Measurements from ENCODE around the gene GALNT9. TPM values are rescaled to one million over a fixed set of nuclear protein-coding genes. Genes with fewer than 3 reads are reported as not detected.

The GALNT9 gene
- total RNA-seq, 4 donors from 2014 or later, result not detected

- Histone ChIP-seq H3K4me3 (no peak overlapping the region), H3K9me3 (peaks cover 0 to 13% (median 6%) of the 10 kb centered on the region in 3 donors), H3K36me3 (no peaks in the 10 kb centered on the region), H3K4me1 (no peaks in the 10 kb centered on the region), H3K27me3 (peaks cover 0 to 91% (median 6%) of the 10 kb centered on the region in 4 donors), H3K27ac (no peak overlapping the region)
- TF ChIP-seq, protein P1, sequence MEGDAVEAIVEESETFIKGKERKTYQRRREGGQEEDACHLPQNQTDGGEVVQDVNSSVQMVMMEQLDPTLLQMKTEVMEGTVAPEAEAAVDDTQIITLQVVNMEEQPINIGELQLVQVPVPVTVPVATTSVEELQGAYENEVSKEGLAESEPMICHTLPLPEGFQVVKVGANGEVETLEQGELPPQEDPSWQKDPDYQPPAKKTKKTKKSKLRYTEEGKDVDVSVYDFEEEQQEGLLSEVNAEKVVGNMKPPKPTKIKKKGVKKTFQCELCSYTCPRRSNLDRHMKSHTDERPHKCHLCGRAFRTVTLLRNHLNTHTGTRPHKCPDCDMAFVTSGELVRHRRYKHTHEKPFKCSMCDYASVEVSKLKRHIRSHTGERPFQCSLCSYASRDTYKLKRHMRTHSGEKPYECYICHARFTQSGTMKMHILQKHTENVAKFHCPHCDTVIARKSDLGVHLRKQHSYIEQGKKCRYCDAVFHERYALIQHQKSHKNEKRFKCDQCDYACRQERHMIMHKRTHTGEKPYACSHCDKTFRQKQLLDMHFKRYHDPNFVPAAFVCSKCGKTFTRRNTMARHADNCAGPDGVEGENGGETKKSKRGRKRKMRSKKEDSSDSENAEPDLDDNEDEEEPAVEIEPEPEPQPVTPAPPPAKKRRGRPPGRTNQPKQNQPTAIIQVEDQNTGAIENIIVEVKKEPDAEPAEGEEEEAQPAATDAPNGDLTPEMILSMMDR (IDR thresholded peaks at IDR 0.05), result no peak
- no peak for TF ChIP-seq POLR2A (IDR thresholded peaks at IDR 0.05)
- intact Hi-C loops (cut with DNase I), result no loop called here
- no peak for DNase-seq
- WGBS, 2 donors, result 67 to 84% methylated on average over 4 to 5 of the region's 28 CpGs
Observed at GRCh38 chr12:132374612-132375445, 45.4 kb upstream of the GALNT9 start.

- WGBS, 2 donors, result 40 to 48% methylated on average over 13 to 19 of the region's 28 CpGs
Observed at GRCh38 chr12:132373901-132374611, 44.7 kb upstream of the GALNT9 start.

GRCh38 chr12:132367852-132368251 is 38.5 kb upstream of the GALNT9 start:
- Histone ChIP-seq H3K27me3 (peaks cover 0 to 75% (median 0%) of the 10 kb centered on the region in 4 donors), H3K27ac (no peak overlapping the region), H3K9me3 (peaks cover 0 to 22% (median 6%) of the 10 kb centered on the region in 3 donors), H3K4me1 (no peaks in the 10 kb centered on the region), H3K4me3 (no peak overlapping the region), H3K36me3 (no peaks in the 10 kb centered on the region)
- TF ChIP-seq POLR2A (IDR thresholded peaks at IDR 0.05), result no peak
- TF ChIP-seq, protein P1 (IDR thresholded peaks at IDR 0.05), result no peak
- no peak for DNase-seq
- intact Hi-C loops (cut with DNase I), result no loop called here
- WGBS, 2 donors, result 62 to 70% methylated on average over 7 to 9 of the region's 18 CpGs

More at GRCh38 chr12:132373901-132374611, 44.7 kb upstream of the GALNT9 start:
- DNase-seq, result no peak
- Histone ChIP-seq H3K4me1 (no peaks in the 10 kb centered on the region), H3K36me3 (no peaks in the 10 kb centered on the region), H3K27me3 (peaks cover 0 to 91% (median 6%) of the 10 kb centered on the region in 4 donors), H3K4me3 (no peak overlapping the region), H3K9me3 (peaks cover 0 to 13% (median 6%) of the 10 kb centered on the region in 3 donors), H3K27ac (no peak overlapping the region)
- intact Hi-C loops (cut with DNase I), result no loop called here
- TF ChIP-seq, protein P1 (IDR thresholded peaks at IDR 0.05), result no peak
- no peak for TF ChIP-seq POLR2A (IDR thresholded peaks at IDR 0.05)

GRCh38 chr12:132367071-132367851 is 37.9 kb upstream of the GALNT9 start:
- Histone ChIP-seq H3K9me3 (peaks cover 0 to 22% (median 6%) of the 10 kb centered on the region in 3 donors), H3K27ac (no peak overlapping the region), H3K4me3 (no peak overlapping the region), H3K27me3 (peaks cover 0 to 69% (median 0%) of the 10 kb centered on the region in 4 donors), H3K36me3 (no peaks in the 10 kb centered on the region), H3K4me1 (no peaks in the 10 kb centered on the region)
- TF ChIP-seq, protein P1 (IDR thresholded peaks at IDR 0.05), result no peak
- TF ChIP-seq POLR2A (IDR thresholded peaks at IDR 0.05), result no peak
- 75 to 81% methylated on average over 19 to 24 of the region's 31 CpGs for WGBS, 2 donors
- intact Hi-C loops (cut with DNase I), result no loop called here
- DNase-seq, result no peak
